ENCODE measurements around the gene ANP32A. TPM values are rescaled to one million over a fixed set of nuclear protein-coding genes. Genes with fewer than 3 reads are reported as not detected.

ANP32A gene
- total RNA-seq, 1 experiment from 2014 or later, result 220 TPM

- Histone ChIP-seq H3K27me3 (ENCODE audit: insufficient read depth, low read length) (no peaks in the 10 kb centered on the region; the same call in 1 of the 2 replicates), H3K4me2 (ENCODE audit: low read length) (no peak overlapping the region), H3K36me3 (ENCODE audit: control insufficient read depth in 1 of 2, insufficient read depth in 2 of 2, low read length in 2 of 2) (no peaks in the 10 kb centered on the region), H3K9ac (ENCODE audit: low read length) (no peak overlapping the region), H2AFZ (ENCODE audit: low read depth, low read length, poor library complexity, severe bottlenecking) (no peak overlapping the region), H3K4me3 (replicated peaks in 1 of 2; ENCODE audit: low read depth in 1 of 2, low read length in 2 of 2) (no peak overlapping the region), H3K9me2 (ENCODE audit: insufficient read depth) (no peaks in the 10 kb centered on the region), H4K20me1 (ENCODE audit: insufficient read depth) (no peaks in the 10 kb centered on the region), H3K79me2 (ENCODE audit: insufficient read depth, low read length) (no peaks in the 10 kb centered on the region), H3K4me1 (ENCODE audit: control insufficient read depth in 1 of 2, insufficient read depth in 2 of 2, low read length in 2 of 2) (no peaks in the 10 kb centered on the region), H3K27ac (ENCODE audit: low read depth, low read length) (no peak overlapping the region), H3K9me3 (ENCODE audit: control insufficient read depth in 1 of 2, insufficient read depth in 1 of 2, low read depth in 1 of 2, low read length in 2 of 2) (no peaks in the 10 kb centered on the region)
- no TSS peak for BruUV-seq (replicated peaks)
- no peak for DNase-seq (ENCODE audit: low read depth, low spot score)
- CTCF ChIA-PET, result interaction anchor here (1.0 kb wide), 1 partner anchor 78 kb away, joined by 3 read pairs; no protein-coding TSS in a partner anchor
- TF ChIP-seq CBX3 (IDR thresholded peaks at IDR 0.05; ENCODE audit: low read depth) (no peak), RAD21 (IDR thresholded peaks at IDR 0.05; ENCODE audit: low read depth) (no peak), JUND (IDR thresholded peaks at IDR 0.05) (no peak), ZFX (IDR thresholded peaks at IDR 0.05) (no peak), ATF3 (IDR thresholded peaks at IDR 0.05) (no peak)
- POLR2A ChIA-PET, result no interaction called here
- intact Hi-C loops (cut with micrococcal nuclease), result no loop called here
- no peak for ATAC-seq
- RAD21 ChIA-PET (ENCODE audit: low non-redundant PET in 1 of 2, low total read pairs in 2 of 2, uncharacterized antibody in 2 of 2, unreplicated experiment in 2 of 2), result no interaction called here
Measured at GRCh38 chr15:68846851-68847439, 26.2 kb upstream of the ANP32A start.

GRCh38 chr15:68844856-68845550 lies 24.3 kb upstream of the ANP32A start:
- H3K9ac ChIP-seq (ENCODE audit: low read length), result no peak overlapping the region
- no peaks in the 10 kb centered on the region for H3K9me3 ChIP-seq (ENCODE audit: control insufficient read depth in 1 of 2, insufficient read depth in 1 of 2, low read depth in 1 of 2, low read length in 2 of 2)
- no peaks in the 10 kb centered on the region; the same call in 1 of the 2 replicates for H3K27me3 ChIP-seq (ENCODE audit: insufficient read depth, low read length)
- DNase-seq (ENCODE audit: low read depth, low spot score) (no peak), ATAC-seq (no peak)
- ChIA-PET CTCF (no interaction called here), POLR2A (no interaction called here), RAD21 (ENCODE audit: low non-redundant PET in 1 of 2, low total read pairs in 2 of 2, uncharacterized antibody in 2 of 2, unreplicated experiment in 2 of 2) (no interaction called here)
- H3K79me2 ChIP-seq (ENCODE audit: insufficient read depth, low read length), result no peaks in the 10 kb centered on the region
- no peak overlapping the region for H2AFZ ChIP-seq (ENCODE audit: low read depth, low read length, poor library complexity, severe bottlenecking)
- H3K9me2 ChIP-seq (ENCODE audit: insufficient read depth), result no peaks in the 10 kb centered on the region
- H3K4me3 ChIP-seq (replicated peaks in 1 of 2; ENCODE audit: low read depth in 1 of 2, low read length in 2 of 2), result no peak overlapping the region
- no peaks in the 10 kb centered on the region for H3K4me1 ChIP-seq (ENCODE audit: control insufficient read depth in 1 of 2, insufficient read depth in 2 of 2, low read length in 2 of 2)
- no peaks in the 10 kb centered on the region for H4K20me1 ChIP-seq (ENCODE audit: insufficient read depth)
- BruUV-seq (replicated peaks), result no TSS peak
- no peaks in the 10 kb centered on the region for H3K36me3 ChIP-seq (ENCODE audit: control insufficient read depth in 1 of 2, insufficient read depth in 2 of 2, low read length in 2 of 2)
- TF ChIP-seq SIN3A (IDR thresholded peaks at IDR 0.05; ENCODE audit: low read depth) (no peak), EZH2phosphoT487 (IDR thresholded peaks at IDR 0.05; ENCODE audit: borderline replicate concordance) (no peak), SRF (IDR thresholded peaks at IDR 0.05; ENCODE audit: low read depth) (no peak), ZFX (IDR thresholded peaks at IDR 0.05) (no peak), POLR2AphosphoS5 (IDR thresholded peaks at IDR 0.05; ENCODE audit: low read depth, low read length) (no peak)
- H3K4me2 ChIP-seq (ENCODE audit: low read length), result no peak overlapping the region
- no peak overlapping the region for H3K27ac ChIP-seq (ENCODE audit: low read depth, low read length)
- intact Hi-C loops (cut with micrococcal nuclease), result no loop called here
